Measurements from ENCODE around the gene PIEZO1.
A peak's percentile ranks its signal among the peaks of the same experiment; 100 is the strongest.
"Not testable (repeated sequence)": the region's sequence is repeated elsewhere in the genome, so short reads cannot be mapped to it uniquely, and the experiment has no call there.

Gene PIEZO1, protein sequence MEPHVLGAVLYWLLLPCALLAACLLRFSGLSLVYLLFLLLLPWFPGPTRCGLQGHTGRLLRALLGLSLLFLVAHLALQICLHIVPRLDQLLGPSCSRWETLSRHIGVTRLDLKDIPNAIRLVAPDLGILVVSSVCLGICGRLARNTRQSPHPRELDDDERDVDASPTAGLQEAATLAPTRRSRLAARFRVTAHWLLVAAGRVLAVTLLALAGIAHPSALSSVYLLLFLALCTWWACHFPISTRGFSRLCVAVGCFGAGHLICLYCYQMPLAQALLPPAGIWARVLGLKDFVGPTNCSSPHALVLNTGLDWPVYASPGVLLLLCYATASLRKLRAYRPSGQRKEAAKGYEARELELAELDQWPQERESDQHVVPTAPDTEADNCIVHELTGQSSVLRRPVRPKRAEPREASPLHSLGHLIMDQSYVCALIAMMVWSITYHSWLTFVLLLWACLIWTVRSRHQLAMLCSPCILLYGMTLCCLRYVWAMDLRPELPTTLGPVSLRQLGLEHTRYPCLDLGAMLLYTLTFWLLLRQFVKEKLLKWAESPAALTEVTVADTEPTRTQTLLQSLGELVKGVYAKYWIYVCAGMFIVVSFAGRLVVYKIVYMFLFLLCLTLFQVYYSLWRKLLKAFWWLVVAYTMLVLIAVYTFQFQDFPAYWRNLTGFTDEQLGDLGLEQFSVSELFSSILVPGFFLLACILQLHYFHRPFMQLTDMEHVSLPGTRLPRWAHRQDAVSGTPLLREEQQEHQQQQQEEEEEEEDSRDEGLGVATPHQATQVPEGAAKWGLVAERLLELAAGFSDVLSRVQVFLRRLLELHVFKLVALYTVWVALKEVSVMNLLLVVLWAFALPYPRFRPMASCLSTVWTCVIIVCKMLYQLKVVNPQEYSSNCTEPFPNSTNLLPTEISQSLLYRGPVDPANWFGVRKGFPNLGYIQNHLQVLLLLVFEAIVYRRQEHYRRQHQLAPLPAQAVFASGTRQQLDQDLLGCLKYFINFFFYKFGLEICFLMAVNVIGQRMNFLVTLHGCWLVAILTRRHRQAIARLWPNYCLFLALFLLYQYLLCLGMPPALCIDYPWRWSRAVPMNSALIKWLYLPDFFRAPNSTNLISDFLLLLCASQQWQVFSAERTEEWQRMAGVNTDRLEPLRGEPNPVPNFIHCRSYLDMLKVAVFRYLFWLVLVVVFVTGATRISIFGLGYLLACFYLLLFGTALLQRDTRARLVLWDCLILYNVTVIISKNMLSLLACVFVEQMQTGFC (N-terminal part only)

DNA sequence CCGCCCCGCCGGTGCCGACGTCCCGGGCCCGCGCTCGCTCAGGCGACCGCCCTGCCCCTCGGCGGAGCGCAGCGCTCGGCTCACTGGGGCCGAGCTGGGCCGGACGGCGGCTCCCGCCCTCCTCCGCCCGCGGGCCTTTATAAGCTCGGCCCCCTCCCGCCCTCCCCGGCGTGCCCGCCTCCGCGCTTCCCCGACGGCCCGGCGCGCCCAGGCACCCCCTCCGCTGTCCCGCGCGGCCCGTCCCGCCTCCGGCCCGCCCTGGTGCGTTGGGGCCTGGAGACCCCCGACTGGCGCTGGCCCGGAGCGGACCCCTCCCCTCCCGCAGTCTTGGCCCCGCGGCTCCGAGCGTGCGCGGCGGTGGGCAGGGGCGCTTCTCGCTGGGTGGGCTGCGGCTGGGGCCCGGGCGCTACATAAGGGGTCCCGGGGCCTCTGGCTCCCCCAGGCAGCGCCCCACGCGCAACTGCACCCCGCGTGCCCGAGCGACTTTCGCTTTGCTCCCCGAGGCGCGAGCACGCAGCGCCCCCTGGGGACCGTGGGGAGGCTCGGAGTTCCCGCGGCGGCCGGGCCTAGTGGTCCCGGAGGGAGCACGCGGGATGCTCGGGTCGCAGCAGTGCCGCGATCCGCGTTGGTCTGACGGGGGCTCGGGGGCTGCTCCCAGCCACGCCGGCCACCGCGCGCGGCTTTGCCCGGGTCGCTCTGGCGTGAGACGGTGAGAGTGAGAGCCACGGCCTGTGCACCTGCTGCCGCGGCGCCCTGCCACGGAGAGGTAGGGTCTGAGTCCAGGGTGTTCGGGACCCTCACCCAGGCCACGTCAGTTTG lies at the start of gene PIEZO1:
Gene PIEZO1 (minus strand): TSS at position 115 of the 819 bp plus-strand sequence. CDS start 256 bp downstream, outside the sequence.
- DNase-seq: peak; percentile 78

DNA sequence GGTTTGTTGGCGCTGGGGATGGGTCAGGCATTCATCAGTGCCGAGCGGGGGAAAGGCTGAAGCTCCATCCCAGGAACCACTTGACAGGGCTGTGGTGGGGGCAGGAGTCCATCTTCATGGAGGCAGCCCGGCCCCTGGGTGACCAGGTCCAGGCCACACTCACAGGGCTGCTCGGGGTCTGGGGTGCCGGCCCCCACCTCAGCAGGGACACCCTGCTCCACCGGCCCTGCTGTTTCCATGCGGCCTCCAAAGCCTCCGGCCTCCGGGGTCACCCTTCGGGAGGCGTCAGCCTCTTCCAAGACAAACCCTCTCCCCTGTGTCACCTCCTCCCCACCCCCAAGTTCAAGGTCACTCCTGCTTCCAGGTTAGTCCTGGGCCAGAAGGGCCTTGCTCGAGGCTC lies 49.6 kb upstream of the PIEZO1 start:
- no peak for DNase-seq

DNA sequence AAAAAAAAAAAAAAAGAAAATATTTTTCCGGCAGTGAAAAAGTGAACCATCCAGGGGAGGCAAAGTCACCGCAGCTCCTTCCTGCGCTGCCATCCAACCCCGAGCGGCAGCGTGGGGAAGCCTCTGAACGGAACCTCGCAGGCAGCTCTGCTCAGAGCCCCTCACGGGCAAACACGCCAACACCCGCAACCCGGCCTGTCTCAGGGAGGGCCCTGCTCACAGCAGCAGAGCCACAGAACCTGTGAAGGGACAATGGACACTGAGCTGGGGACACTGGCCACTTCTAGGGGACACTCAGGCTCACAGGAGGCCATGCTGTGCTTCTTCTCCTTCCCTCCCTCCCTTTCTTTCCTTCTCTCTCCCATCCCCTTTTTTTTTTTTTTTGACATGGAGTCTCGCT lies 48.1 kb upstream of the PIEZO1 start:
- DNase-seq: no peak

DNA sequence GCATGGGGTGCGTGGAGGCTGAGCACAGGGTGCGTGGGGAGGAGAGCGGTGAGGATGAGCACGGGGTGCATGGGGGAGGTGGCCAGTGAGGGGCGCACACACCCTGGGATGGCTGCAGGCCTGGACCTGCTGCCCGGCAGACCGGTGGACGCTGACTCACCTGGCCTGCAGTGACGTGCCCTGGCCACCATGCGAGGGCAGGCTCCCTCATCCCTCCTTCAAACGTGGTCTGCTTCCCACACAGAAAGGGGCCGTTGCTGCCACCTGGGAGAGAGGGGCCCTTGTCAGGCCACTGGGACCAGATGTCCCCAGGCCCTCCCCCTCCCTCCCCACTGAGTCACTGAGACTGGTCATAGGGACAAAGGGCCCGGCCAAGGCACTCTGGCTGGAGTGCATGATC lies 46.8 kb upstream of the PIEZO1 start:
- DNase-seq: no peak

DNA sequence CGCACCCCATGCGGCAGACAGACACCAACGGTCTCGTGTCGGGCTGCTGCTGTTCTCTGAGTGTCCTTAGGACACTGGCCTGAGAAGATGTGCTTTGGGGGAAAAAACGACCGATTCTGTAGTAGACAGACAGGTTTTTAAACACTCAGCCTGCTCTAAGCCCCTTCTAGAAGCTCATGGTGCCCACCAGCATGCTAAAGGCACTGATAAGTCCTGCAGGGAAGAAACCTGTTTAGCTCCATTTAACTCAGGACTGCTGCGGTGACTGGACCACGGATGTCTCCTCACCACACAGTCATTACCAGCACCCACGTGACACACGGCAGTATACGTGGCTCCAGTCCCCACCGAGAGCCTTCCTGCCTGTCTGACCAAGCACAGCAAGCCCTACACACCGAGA lies 45.8 kb upstream of the PIEZO1 start:
- DNase-seq: no peak

DNA sequence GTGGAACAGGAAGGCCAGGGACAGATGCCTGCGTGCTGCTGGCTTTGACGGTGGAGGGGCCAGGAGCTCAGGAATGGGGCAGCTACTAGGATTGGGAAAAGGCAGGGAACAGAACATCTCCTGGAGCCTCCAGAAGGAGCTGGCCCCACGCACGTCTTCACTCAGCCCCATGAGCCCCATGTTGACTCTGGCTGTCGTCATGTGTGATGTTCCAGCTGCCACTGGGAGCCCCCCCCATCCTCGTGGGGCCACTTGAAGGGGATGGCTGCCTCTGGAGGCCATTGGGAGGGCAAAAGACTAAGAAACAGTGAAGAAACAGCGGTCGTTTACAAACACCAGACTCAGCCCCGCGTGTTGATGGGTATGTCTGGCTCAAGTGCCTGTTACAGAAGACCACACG lies 45.2 kb upstream of the PIEZO1 start:
- DNase-seq: no peak

DNA sequence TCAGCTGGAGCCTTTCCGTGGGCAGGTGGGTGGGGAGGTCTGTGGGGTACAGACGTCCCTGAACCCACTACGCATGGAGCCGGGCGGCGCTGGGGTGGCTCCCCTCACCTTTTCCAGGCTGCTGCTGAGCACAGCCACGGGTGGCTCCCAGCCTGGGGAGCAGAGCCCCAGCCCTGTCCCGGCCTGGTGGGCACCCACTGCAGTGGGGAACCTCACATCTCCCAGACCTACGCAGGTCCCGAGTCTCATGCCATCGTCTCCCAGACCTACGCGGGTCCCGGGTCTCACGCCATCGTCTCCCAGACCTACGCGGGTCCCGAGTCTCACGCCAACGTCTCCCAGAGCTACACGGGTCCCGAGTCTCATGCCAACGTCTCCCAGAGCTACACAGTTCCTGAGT lies 43.7 kb upstream of the PIEZO1 start:
- DNase-seq: no peak

DNA sequence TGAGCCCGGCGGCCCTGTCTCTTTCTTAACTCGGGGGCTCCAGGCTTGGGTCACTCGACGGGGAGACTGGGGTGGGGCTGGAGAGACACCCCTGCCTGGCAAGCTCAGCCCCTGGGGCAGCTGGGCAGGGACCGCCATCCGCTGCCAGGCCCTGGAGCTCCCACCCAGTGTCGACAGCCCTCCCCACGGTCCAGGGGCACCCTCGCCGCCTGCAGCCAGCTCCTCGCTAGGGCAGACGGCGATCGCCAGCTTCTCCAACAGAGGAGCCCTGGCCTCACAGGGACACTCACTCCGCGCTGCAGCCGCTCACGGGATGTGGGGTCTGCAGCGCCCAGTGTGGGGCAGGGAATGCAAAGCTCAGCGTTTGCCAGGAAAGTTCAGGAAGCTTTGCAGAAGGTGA lies 42.7 kb upstream of the PIEZO1 start:
- no peak for DNase-seq

DNA sequence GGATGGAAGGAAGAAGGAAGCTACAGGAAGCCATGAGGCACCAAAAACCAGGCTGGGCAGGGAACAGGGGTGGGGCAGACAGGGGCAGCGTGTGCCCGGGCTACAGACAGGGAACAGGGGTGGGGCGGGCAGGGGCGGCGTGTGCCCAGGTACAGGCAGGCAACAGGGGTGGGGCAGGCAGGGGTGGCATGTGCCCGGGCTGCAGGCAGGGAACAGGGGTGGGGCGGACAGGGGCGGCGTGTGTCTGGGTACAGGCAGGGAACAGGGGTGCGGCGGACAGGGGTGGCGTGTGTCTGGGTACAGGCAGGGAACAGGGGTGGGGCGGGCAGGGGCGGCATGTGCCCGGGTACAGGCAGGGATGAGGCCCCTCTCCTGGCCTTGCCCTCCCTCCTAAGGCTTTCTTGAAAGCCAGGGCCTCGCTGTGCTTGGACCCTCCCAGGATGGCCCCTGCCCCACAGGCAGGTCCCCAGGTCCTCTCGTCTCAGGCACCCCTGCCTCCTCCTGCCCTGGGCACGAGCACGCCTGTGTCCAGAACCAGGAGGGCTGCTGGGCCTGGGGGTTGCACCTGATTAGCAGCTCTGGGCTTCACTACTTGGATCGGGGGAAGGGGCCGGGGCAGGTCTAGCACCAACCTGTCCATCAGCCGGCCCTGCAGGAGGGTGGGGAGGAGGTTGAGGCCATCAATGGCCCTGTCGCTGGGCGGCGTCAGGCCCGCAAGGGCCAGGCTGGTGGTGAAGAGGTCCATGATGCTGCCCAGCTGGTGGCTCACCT lies 41.2 kb upstream of the PIEZO1 start:
- no peak for DNase-seq

DNA sequence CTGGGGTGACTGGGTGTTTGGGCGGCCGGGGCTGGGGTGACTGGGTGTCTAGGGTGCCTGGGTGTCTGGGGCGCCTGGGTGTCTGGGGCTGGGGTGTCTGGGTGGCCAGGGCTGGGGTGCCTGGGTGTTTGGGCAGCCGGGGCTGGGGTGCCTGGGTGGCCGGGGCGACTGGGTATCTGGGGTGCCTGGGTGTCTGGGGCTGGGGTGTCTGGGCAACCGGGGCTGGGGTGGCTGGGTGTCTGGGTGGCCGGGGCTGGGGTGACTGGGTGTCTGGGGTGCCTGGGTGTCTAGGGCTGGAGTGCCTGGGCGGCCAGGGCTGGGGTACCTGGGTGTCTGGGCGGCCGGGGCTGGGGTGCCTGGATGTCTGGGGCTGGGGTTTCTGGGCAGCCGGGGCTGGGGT lies 40.1 kb upstream of the PIEZO1 start:
- no peak for DNase-seq

DNA sequence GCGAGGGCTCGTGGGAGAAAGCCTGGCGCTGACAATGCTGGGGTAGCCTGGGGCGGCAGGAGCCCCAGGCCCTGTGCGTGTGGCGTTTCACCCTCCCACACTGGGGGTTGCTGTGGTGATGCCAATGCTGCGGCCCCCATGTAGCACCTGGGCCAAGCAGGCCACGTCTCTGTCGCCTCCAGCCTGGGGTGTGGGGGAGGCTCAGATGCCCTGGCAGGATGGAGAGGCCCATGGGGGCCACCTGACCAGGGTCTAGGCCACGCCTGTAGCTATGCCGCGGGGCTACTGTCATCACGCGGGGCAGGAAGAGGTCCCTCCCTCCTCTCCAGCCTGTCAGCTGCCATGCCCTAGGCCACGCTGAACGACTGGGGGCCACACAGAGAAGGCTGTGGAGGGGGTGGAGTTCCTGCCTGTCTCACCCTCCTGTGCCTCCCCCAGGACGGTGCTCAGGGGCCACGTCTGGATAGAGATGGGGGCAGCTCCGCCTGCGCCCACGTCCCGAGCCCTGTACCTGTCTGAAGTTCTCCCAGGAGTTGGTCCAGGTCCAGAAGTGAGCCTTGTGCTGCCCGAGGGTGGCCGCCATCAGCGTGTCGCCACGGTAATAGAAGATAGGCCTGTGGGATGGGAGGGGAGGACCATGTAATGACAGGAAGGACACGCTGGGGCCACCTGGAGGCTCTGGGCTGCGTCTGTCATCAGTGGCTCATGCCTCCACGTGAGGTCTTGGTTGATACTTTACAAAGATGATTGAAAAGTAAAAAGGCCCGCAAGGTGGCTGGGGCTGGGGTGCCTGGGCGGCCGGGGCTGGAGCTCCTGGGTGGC lies 39.4 kb upstream of the PIEZO1 start:
- no peak for DNase-seq

DNA sequence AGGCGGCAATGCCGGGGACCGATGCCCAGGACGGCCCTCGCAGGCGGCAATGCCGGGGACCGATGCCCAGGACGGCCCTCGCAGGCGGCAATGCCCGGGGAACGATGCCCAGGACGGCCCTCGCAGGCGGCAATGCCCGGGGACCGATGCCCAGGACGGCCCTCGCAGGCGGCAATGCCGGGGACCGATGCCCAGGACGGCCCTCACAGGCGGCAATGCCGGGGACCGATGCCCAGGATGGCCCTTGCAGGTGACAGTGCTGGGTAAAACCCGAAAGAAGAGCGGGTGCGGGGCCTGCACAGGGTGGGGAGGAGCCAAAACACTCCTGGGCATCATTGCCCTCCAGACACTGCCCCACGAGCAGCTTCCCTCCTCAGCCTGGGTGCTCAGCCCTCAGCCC lies 38.6 kb upstream of the PIEZO1 start:
- DNase-seq: not testable (repeated sequence)

DNA sequence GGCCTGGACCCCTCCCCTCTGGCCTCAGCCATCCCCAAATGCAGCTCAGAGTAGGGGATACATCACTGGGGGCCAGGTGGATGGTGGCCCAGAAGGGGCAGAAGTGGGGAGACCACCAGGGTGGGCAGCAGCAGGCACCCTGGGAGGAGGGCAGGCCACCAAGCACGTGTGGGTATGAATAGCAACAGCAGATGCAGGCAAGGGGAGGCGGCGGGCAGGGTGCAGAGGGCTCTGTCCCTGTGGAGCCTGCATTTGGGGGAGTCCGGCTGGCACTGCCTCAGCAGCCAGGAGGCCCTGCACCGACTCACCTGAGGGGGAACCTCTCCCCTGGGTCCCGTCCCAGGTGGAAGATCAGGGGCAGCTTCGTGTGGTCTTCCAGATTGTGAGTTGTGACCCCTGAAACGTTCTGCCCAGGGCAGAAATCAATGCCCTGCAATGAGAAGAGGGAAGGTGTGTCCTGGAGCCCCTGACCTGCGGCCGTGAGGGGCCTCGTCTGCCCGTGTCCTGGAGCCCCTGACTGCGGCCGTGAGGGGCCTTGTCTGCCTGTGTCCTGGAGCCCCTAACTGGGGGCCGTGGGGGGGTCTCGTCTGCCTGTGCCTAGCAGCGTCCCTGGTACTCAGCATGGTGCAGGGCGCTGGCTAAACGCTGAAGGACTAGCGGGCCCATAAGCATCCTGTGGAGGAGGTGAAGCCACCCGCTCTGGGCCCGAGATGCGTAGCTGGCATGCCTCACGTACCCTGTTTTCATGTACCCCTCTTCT lies 37.4 kb upstream of the PIEZO1 start:
- DNase-seq: no peak

DNA sequence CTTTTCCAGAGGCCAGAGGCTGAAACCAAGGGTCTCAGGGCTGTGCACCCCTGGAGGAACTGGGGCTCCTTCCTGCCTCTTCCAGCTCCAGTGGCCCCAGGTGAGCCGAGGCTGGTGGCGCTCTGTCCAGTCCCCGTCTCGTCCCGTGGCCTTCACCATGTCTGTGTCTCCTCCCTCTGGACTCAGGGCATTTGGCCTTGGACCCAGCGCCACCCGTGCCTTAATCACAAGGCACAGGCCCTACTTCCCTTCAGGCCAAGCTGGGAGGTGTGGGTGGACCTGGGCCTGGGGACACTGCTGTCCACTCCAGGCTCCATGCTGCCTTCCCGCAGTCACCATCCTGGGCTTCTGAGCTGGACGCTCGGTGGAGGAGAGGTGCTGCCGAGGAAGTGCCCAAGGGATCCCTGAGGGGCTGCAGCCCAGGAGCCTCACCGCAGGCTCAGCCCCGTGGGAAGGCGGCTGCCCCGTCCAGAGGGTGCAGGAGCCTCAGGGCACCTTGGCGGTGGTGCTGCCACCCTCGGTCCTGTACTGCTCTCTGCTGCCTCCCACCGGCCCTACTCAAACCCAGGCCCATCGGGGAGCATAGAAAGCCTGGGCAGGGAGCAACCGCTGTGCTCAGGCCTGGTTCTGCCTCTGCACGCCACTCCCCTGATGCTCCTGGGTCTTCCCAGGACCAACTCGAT lies 36.3 kb upstream of the PIEZO1 start:
- DNase-seq: no peak

DNA sequence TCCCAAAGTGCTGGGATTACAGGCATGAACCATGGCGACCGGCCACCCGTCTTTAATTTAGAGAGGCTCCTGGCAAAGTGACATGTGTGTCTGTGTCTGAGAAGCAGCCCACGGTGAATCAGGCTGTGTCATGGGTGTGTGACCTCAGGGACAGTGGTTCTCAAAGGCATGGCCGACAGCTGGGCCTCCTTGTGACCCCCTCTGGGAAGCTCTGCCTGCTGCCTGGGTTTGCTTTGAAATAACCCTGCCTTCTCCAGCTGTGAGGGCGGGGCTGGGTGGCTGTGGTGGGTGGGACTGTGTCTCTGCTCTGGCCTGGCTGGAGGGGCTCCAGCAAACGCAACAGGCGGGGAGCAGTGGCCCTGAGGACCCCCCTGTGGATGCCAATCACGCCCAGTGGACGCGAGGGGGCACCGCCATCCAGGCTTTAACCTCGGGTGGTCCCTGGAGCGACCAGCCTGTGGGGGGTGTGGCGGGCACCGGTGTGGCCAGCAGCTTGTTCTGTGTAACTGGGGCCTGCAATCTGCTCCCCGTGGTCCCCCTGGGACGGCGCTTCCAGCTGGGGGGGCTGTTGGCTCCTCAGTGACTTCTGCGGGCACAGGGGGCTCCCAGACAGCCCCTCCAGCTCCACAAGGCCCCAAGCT lies 35.5 kb upstream of the PIEZO1 start:
- DNase-seq: no peak

DNA sequence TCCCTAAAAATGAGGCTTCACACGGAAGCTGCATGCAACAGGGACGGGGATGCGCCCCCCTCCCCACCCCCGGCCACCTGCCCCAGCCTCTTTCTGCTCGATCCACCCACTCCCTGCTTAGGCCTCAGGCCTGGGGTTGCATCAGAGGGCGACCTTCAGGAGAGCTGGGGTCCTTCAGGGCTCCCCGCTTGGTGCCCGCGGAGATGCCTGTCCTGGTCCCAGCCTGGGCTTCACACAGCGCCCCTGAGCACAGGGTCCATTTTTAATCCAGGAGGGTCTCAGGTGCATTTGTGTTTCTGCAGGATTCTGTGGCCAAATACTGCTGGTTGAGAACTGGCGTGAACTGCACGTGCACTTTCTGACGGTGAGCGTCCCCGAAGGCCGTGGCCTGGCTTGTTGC lies 34.1 kb upstream of the PIEZO1 start:
- no peak for DNase-seq

DNA sequence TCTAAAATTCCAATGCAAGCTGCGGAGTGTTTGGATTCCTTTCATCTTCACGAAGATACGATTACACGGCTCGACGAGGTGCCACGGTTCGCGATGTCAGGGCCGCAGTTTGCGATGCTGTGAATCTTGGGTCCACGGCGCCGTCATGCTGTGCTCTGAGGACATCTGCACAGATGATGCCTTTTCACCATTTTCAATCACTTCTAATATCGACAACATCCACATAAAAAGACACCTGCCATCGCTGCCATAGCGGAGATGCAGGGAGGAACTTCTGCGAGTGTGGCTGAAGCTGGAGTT lies 33.5 kb upstream of the PIEZO1 start:
- no peak for DNase-seq

DNA sequence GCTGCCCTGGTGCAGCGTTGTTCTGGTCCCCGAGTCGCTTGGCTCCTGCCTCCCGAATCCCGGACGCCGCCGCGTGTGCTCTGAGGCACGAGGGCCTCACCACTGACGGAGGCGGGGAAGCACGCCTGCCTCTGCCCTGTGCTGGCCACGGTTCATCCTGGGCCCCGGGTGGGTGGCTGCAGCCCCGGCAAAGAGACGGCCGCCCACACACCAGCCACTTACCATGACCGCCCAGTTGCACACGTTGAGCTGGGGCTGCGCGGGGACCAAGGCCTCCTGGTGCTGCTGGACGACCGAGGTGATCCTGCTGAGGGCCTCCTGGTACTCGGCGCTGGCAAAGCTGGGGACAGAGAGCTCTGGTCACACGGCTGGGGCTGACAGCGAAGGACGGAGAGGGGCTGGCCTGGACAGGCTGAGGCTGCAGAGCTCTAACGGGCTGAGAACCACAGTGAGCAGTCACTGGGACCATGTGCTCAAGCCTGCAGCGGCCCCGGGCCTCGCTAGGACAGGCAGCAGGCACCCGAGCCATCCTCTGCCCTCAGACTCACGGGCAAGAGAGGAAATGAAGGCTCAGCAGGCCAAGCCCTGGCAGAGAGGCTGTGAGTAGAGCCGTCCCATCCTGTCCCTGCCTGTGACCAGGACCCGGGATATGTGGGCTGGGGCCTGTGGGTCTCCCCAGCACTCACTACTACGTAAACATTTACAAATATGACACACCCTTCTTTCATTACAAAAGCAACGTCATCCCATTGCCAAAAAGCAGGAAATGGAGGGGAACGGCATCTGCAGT lies 33.0 kb upstream of the PIEZO1 start:
- no peak for DNase-seq

Data from stimulated activated CD4-positive, alpha-beta T cell treated with anti-CD3 and anti-CD28 coated beads, Interleukin-12 subunit alpha, Interleukin-12 subunit beta, amount 100 ng/mL, for 4 hours (primary cell).